ENCODE measurements around the gene THSD7A.

- TF ChIP-seq CTCF (IDR thresholded peaks at IDR 0.05) (no peak), POLR2A (IDR thresholded peaks at IDR 0.05) (no peak), POLR2AphosphoS5 (IDR thresholded peaks at IDR 0.05) (no peak)
These were observed 74.8 kb downstream of the THSD7A start for GRCh38 chr7:11757153-11757552.

Measured in breast epithelium (tissue), 3 donors.